SU-DHL-6 (cell line): Measurements from ENCODE around the gene MED28.
"Not testable (repeated sequence)": the region's sequence is repeated elsewhere in the genome, so short reads cannot be mapped to it uniquely, and the experiment has no call there.

ENCODE experiments used
- H2AFZ ChIP-seq: fragments of 200-600 bp; sonication (generic); 2 replicates; pipeline ENCODE4 v1.6.1; 2014; ENCODE audit warnings: low read depth, mild to moderate bottlenecking, moderate library complexity, mixed read lengths, antibody characterized with exemption, low read length; ENCODE audit not compliant: severe bottlenecking
- H3F3A ChIP-seq: fragments of 200-600 bp; shearing (Covaris generic); 2 replicates; pipeline ENCODE4 v1.6.0; 2016; ENCODE audit warnings: antibody characterized with exemption, mild to moderate bottlenecking; ENCODE audit not compliant: insufficient read depth
- H3K27ac ChIP-seq: fragments of 200-600 bp; sonication (generic); 2 replicates; pipeline ENCODE4 v1.5.1; 2016; ENCODE audit warnings: low read depth, mild to moderate bottlenecking, low read length, moderate library complexity, mixed read lengths
- H3K27me3 ChIP-seq: fragments of 200-600 bp; sonication (generic), shearing (Covaris generic); 2 replicates; pipeline ENCODE4 v1.6.0; 2014; ENCODE audit warnings: mild to moderate bottlenecking, low read length
- H3K36me3 ChIP-seq: fragments of 200-600 bp; sonication (generic); 2 replicates; pipeline ENCODE4 v1.6.1; 2014; ENCODE audit warnings: mild to moderate bottlenecking, low read length, mixed read lengths
- H3K4me2 ChIP-seq: fragments of 300-600, 200-600 bp; shearing (Covaris generic), sonication (generic); 2 replicates; pipeline ENCODE4 v1.6.0; 2014; ENCODE audit warnings: low read length, low read depth, mild to moderate bottlenecking; ENCODE audit not compliant: poor library complexity, severe bottlenecking
- H3K4me3 ChIP-seq: fragments of 200-600 bp; sonication (generic); 2 replicates; pipeline ENCODE4 v1.5.1; 2014; ENCODE audit warnings: antibody characterized with exemption, low read length, mild to moderate bottlenecking, mixed read lengths; ENCODE audit not compliant: insufficient read depth, poor library complexity, severe bottlenecking
- H3K79me2 ChIP-seq: fragments of 200-600 bp; sonication (generic); 2 replicates; pipeline ENCODE4 v1.6.1; 2014; ENCODE audit warnings: mild to moderate bottlenecking, low read length, moderate library complexity; ENCODE audit not compliant: insufficient read depth
- H3K9ac ChIP-seq: fragments of 200-600 bp; sonication (generic); 2 replicates; pipeline ENCODE4 v1.7.0; 2014; ENCODE audit warnings: mild to moderate bottlenecking, low read length
- H3K9me2 ChIP-seq: fragments of 200-600 bp; sonication (generic); replicated peaks from 2 replicates; pipeline ENCODE4 v1.6.1; 2014; ENCODE audit warnings: low read length; ENCODE audit not compliant: insufficient read depth
- H3K9me3 ChIP-seq: fragments of 200-600 bp; sonication (generic); 2 replicates; pipeline ENCODE4 v1.6.1; 2014; ENCODE audit warnings: low read length, mixed read lengths; ENCODE audit not compliant: insufficient read depth
- H4K20me1 ChIP-seq: fragments of 200-600 bp; sonication (generic); 2 replicates; pipeline ENCODE4 v1.6.1; 2014; ENCODE audit warnings: low read depth, mild to moderate bottlenecking, antibody characterized with exemption, low read length, moderate library complexity, mixed read lengths
- CTCF ChIP-seq: fragments of 200-600 bp; sonication (generic); IDR thresholded peaks from one replicate; pipeline ENCODE4 v1.5.1; 2017; ENCODE audit warnings: antibody characterized with exemption, mild to moderate bottlenecking, low read length, moderate library complexity; ENCODE audit not compliant: insufficient read depth, poor library complexity, severe bottlenecking
- EZH2phosphoT487 ChIP-seq: fragments of 200-600 bp; sonication (generic), shearing (Covaris generic); conservative IDR thresholded peaks from 2 replicates; pipeline ENCODE4 v1.6.1; 2018; ENCODE audit warnings: mild to moderate bottlenecking, antibody characterized with exemption, low read length, moderate library complexity, mixed read lengths

MED28 gene

GRCh38 chr4:17657090-17657489 lies 42.6 kb downstream of the MED28 start:
- H4K20me1 ChIP-seq: no peaks in the 10 kb centered on the region

GRCh38 chr4:17657849-17658248 lies 43.4 kb downstream of the MED28 start:
- Histone ChIP-seq H3K79me2 (no peaks in the 10 kb centered on the region), H3F3A (no peaks in the 10 kb centered on the region), H3K27ac (no peak overlapping the region), H3K4me2 (no peak overlapping the region), H3K36me3 (no peaks in the 10 kb centered on the region), H3K9me2 (no peaks in the 10 kb centered on the region), H3K4me3 (no peak overlapping the region), H2AFZ (no peak overlapping the region), H4K20me1 (no peaks in the 10 kb centered on the region), H3K9ac (no peak overlapping the region), H3K27me3 (no peaks in the 10 kb centered on the region), H3K9me3 (no peaks in the 10 kb centered on the region)
- no peak for TF ChIP-seq EZH2phosphoT487
- no peak for TF ChIP-seq CTCF

More at GRCh38 chr4:17657090-17657489, 42.6 kb downstream of the MED28 start:
- H3K4me2 ChIP-seq: no peak overlapping the region
- H3F3A ChIP-seq: no peaks in the 10 kb centered on the region
- no peak overlapping the region for H2AFZ ChIP-seq
- H3K9me2 ChIP-seq: no peaks in the 10 kb centered on the region
- H3K9me3 ChIP-seq: no peaks in the 10 kb centered on the region
- H3K36me3 ChIP-seq: no peaks in the 10 kb centered on the region
- H3K79me2 ChIP-seq: no peaks in the 10 kb centered on the region
- no peak for TF ChIP-seq EZH2phosphoT487
- TF ChIP-seq CTCF: no peak
- no peak overlapping the region for H3K9ac ChIP-seq
- no peak overlapping the region for H3K4me3 ChIP-seq
- H3K27ac ChIP-seq: no peak overlapping the region
- no peaks in the 10 kb centered on the region for H3K27me3 ChIP-seq

- not testable (repeated sequence) for H2AFZ ChIP-seq
Observed at GRCh38 chr4:17659196-17659595, 44.8 kb downstream of the MED28 start.

GRCh38 chr4:17662694-17663093 lies 48.3 kb downstream of the MED28 start:
- H2AFZ ChIP-seq: no peak overlapping the region
- no peak overlapping the region for H3K4me2 ChIP-seq
- H3K9me3 ChIP-seq: no peaks in the 10 kb centered on the region
- H3K4me3 ChIP-seq: no peak overlapping the region
- no peak overlapping the region for H3K9ac ChIP-seq
- H3K27ac ChIP-seq: no peak overlapping the region
- TF ChIP-seq EZH2phosphoT487: no peak
- TF ChIP-seq CTCF: no peak
- H3K9me2 ChIP-seq: no peaks in the 10 kb centered on the region
- no peaks in the 10 kb centered on the region for H4K20me1 ChIP-seq
- H3K79me2 ChIP-seq: no peaks in the 10 kb centered on the region
- H3K27me3 ChIP-seq: no peaks in the 10 kb centered on the region
- H3F3A ChIP-seq: no peaks in the 10 kb centered on the region
- H3K36me3 ChIP-seq: no peaks in the 10 kb centered on the region

More at GRCh38 chr4:17659196-17659595, 44.8 kb downstream of the MED28 start:
- not testable (repeated sequence) for H3K27me3 ChIP-seq, H3K79me2 ChIP-seq, H3K9ac ChIP-seq, H3K27ac ChIP-seq, H3K4me2 ChIP-seq, H3K9me3 ChIP-seq, H3K9me2 ChIP-seq, H3K4me3 ChIP-seq, H3K36me3 ChIP-seq, H4K20me1 ChIP-seq, H3F3A ChIP-seq
